Neural crest cell (in vitro differentiated cells): ENCODE measurements around the gene FSTL5. TPM values are rescaled to one million over a fixed set of nuclear protein-coding genes. Genes with fewer than 3 reads are reported as not detected.

Experiments used
- DNase-seq: peaks from one replicate; pipeline ENCODE4 v3.0.0; 2021; ENCODE audit warnings: low read depth, mixed read lengths, low spot score
- H3K27ac Mint-ChIP-seq: one replicate; pipeline ENCODE4 v1.8.0; 2021; ENCODE audit warnings: mild to moderate bottlenecking, mixed read lengths; ENCODE audit not compliant: unreplicated experiment
- H3K27me3 Mint-ChIP-seq: 2 replicates; pipeline ENCODE4 v1.8.0; 2021; ENCODE audit warnings: low read depth, mild to moderate bottlenecking, mixed read lengths
- H3K36me3 Mint-ChIP-seq: 2 replicates; pipeline ENCODE4 v1.8.0; 2021; ENCODE audit warnings: low read depth, mild to moderate bottlenecking, mixed read lengths
- H3K4me1 Mint-ChIP-seq: 2 replicates; pipeline ENCODE4 v1.8.0; 2021; ENCODE audit warnings: mixed read lengths
- H3K4me3 Mint-ChIP-seq: one replicate; pipeline ENCODE4 v1.8.0; 2021; ENCODE audit warnings: mild to moderate bottlenecking, mixed read lengths
- H3K9me3 Mint-ChIP-seq: 2 replicates; pipeline ENCODE4 v1.8.0; 2021; ENCODE audit warnings: mixed read lengths
- CTCF ChIP-seq: fragments of 200-600 bp; sonication (generic); conservative IDR thresholded peaks from 2 replicates; pipeline ENCODE4 v1.5.0; 2021; ENCODE audit warnings: antibody characterized with exemption, mild to moderate bottlenecking
- total RNA-seq: library from RNA; stranded (reverse); gene quantifications from 2 replicates; pipeline ENCODE4 v1.2.1, GENCODE V29; 2021

FSTL5 gene
- total RNA-seq, 1 donor from 2014 or later = 7.4 TPM

- no peaks in the 10 kb centered on the region for H3K9me3 Mint-ChIP-seq
- no peaks in the 10 kb centered on the region for H3K27me3 Mint-ChIP-seq
- no peak for TF ChIP-seq CTCF
- peaks cover 10% of the 10 kb centered on the region for H3K4me1 Mint-ChIP-seq
- no peaks in the 10 kb centered on the region for H3K36me3 Mint-ChIP-seq
- no peak overlapping the region for H3K4me3 Mint-ChIP-seq
- DNase-seq = no peak
- no peak overlapping the region for H3K27ac Mint-ChIP-seq
Measured at GRCh38 chr4:162046135-162046534, 117.7 kb downstream of the FSTL5 start.

- no peak overlapping the region for H3K4me3 Mint-ChIP-seq
- DNase-seq = no peak
- peaks cover 13% of the 10 kb centered on the region for H3K4me1 Mint-ChIP-seq
- no peaks in the 10 kb centered on the region for H3K27me3 Mint-ChIP-seq
- peaks cover 4% of the 10 kb centered on the region for H3K9me3 Mint-ChIP-seq
- no peak for TF ChIP-seq CTCF
- no peak overlapping the region for H3K27ac Mint-ChIP-seq
- no peaks in the 10 kb centered on the region for H3K36me3 Mint-ChIP-seq
Measured at GRCh38 chr4:162038112-162038511, 125.7 kb downstream of the FSTL5 start.

GRCh38 chr4:162017863-162018262 is 145.9 kb downstream of the FSTL5 start:
- DNase-seq = no peak
- H3K36me3 Mint-ChIP-seq = no peaks in the 10 kb centered on the region
- peaks cover 3% of the 10 kb centered on the region for H3K9me3 Mint-ChIP-seq
- no peak for TF ChIP-seq CTCF
- H3K27me3 Mint-ChIP-seq = no peaks in the 10 kb centered on the region
- no peaks in the 10 kb centered on the region for H3K4me1 Mint-ChIP-seq
- H3K4me3 Mint-ChIP-seq = no peak overlapping the region
- H3K27ac Mint-ChIP-seq = no peak overlapping the region

GRCh38 chr4:162016991-162017390 is 146.8 kb downstream of the FSTL5 start:
- Mint-ChIP-seq H3K4me3 (no peak overlapping the region), H3K27me3 (no peaks in the 10 kb centered on the region), H3K4me1 (no peaks in the 10 kb centered on the region), H3K27ac (no peak overlapping the region), H3K36me3 (no peaks in the 10 kb centered on the region), H3K9me3 (peaks cover 3% of the 10 kb centered on the region)
- no peak for TF ChIP-seq CTCF
- no peak for DNase-seq

GRCh38 chr4:162016219-162016618 is 147.6 kb downstream of the FSTL5 start:
- no peaks in the 10 kb centered on the region for H3K4me1 Mint-ChIP-seq
- TF ChIP-seq CTCF = no peak
- H3K27me3 Mint-ChIP-seq = no peaks in the 10 kb centered on the region
- DNase-seq = no peak
- H3K36me3 Mint-ChIP-seq = no peaks in the 10 kb centered on the region
- no peak overlapping the region for H3K4me3 Mint-ChIP-seq
- H3K27ac Mint-ChIP-seq = no peak overlapping the region
- no peaks in the 10 kb centered on the region for H3K9me3 Mint-ChIP-seq

GRCh38 chr4:162015090-162015489 is 148.7 kb downstream of the FSTL5 start:
- no peaks in the 10 kb centered on the region for H3K9me3 Mint-ChIP-seq
- no peak overlapping the region for H3K4me3 Mint-ChIP-seq
- DNase-seq = no peak
- no peak overlapping the region for H3K27ac Mint-ChIP-seq
- no peak for TF ChIP-seq CTCF
- peaks cover 3% of the 10 kb centered on the region for H3K4me1 Mint-ChIP-seq
- H3K36me3 Mint-ChIP-seq = no peaks in the 10 kb centered on the region
- H3K27me3 Mint-ChIP-seq = no peaks in the 10 kb centered on the region
